GM19463 (cell line): ENCODE data around the gene APOH.

Experiments used
- ATAC-seq: cut with Tn5 transposase; IDR thresholded peaks from one replicate; pipeline ENCODE4 v1.9.1; 2021; ENCODE audit warnings: mild to moderate bottlenecking, moderate library complexity; ENCODE audit not compliant: unreplicated experiment

APOH gene

GRCh38 chr17:66235377-66235994, 6.3 kb upstream of the APOH start:
- ATAC-seq: no peak

- no peak for ATAC-seq
Observed at GRCh38 chr17:66234611-66235010, 5.4 kb upstream of the APOH start.

- no peak for ATAC-seq
Observed at GRCh38 chr17:66233023-66233753, 4.0 kb upstream of the APOH start.

- ATAC-seq: no peak
Observed at GRCh38 chr17:66230922-66231591, 1.8 kb upstream of the APOH start.

- no peak for ATAC-seq
Observed at GRCh38 chr17:66229783-66230538, 746 bp upstream of the APOH start.

GRCh38 chr17:66227212-66228045, 1.8 kb downstream of the APOH start:
- ATAC-seq: no peak

GRCh38 chr17:66222798-66223350, 6.3 kb downstream of the APOH start:
- ATAC-seq: no peak

GRCh38 chr17:66221755-66222530, 7.3 kb downstream of the APOH start:
- ATAC-seq: no peak

- no peak for ATAC-seq
Observed at GRCh38 chr17:66221343-66221742, 7.9 kb downstream of the APOH start.

- no peak for ATAC-seq
Observed at GRCh38 chr17:66220079-66220835, 9.0 kb downstream of the APOH start.

- no peak for ATAC-seq
Observed at GRCh38 chr17:66215529-66215911, 13.7 kb downstream of the APOH start.

- no peak for ATAC-seq
Observed at GRCh38 chr17:66214884-66215528, 14.2 kb downstream of the APOH start.

- no peak for ATAC-seq
Observed at GRCh38 chr17:66211047-66211810, 18.0 kb downstream of the APOH start.

- ATAC-seq: no peak
Observed at GRCh38 chr17:66210208-66210574, 19.0 kb downstream of the APOH start.

GRCh38 chr17:66207936-66208335, 21.3 kb downstream of the APOH start:
- no peak for ATAC-seq

GRCh38 chr17:66203274-66204015, 25.8 kb downstream of the APOH start:
- no peak for ATAC-seq

- no peak for ATAC-seq
Observed at GRCh38 chr17:66200685-66201092, 28.5 kb downstream of the APOH start.
